GM21526 (cell line): ENCODE results near the gene GMDS.
"Not testable (repeated sequence)": the region's sequence is repeated elsewhere in the genome, so short reads cannot be mapped to it uniquely, and the experiment has no call there.

Source experiments
- ATAC-seq: cut with Tn5 transposase; IDR thresholded peaks from one replicate; pipeline ENCODE4 v1.9.1; 2021; ENCODE audit warnings: moderate library complexity; ENCODE audit not compliant: unreplicated experiment, low FRiP score

The GMDS gene

DNA sequence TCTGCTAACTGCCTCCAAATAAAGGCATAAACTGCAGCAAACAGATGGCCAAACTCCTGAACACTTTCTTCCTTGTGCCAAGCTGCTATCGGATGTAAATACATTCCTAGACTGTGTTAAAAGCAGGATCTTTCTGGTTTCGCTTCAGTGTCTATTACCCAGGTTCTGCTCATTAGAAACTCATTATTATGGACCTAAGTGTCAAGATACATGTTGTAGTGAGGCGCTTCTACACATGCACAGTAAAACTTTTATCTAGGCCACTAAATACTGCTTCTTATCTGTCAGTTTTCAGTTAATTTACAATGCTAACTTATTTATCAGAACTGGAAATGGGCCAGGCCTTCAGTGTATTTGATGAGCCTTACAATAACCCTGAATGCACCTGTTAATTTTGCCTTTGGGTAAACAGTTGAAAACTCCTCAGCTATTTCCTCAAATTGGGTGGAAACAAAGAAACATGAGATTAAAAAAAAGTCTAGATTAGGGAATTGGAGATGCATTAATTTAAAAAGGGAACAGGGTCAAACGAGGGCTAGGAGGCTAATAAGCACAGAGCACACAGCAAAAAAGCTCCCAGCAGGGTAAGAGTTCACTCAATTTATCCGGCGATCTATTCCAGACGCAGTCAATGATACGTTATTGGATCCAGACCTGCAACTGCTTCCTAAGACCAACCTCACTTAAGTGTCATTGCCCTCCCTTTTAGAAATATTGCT, 395.1 kb downstream of the GMDS start:
- ATAC-seq: no peak

DNA sequence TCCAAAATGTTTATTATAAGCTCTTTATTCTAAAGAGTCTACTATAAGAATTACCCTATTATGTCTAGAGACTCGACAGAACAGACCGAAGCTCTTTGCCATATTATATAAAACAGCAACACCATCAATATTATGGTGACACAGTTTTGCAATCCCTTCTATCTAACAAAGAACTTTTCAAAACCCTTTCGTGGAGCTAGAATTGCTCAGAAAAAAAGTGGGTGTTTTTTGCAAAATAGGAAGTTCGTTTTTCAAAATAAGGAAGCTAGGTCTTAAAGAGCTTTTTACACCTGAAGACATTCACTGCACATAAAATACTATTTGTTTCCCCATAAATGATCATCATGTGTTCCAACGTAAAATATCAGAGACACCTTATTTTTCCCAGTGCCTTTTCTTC, 395.7 kb downstream of the GMDS start:
- ATAC-seq: no peak

GRCh38 chr6:1848752-1849151, 396.7 kb downstream of the GMDS start:
- no peak for ATAC-seq

- ATAC-seq: no peak
These were observed 398.8 kb downstream of the GMDS start for GRCh38 chr6:1846611-1847010.

DNA sequence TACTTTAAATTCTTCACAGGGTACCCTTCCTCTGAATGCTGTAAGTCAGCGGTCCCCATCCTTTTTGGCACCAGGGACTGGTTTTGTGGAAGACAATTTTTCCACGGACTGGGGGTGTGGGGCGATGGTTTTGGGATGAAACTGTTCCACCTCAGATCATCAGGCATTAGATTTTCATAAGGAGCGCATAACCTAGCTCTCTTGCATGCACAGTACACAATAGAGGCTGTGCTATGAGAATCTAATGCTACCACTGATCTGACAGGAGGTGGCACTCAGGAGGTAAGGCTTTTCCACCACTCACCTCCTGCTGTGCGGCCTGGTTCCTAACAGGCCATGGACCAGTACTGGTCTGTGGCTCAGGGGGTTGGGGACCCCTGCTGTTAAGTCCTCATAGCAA, 399.9 kb downstream of the GMDS start:
- ATAC-seq: not testable (repeated sequence)

DNA sequence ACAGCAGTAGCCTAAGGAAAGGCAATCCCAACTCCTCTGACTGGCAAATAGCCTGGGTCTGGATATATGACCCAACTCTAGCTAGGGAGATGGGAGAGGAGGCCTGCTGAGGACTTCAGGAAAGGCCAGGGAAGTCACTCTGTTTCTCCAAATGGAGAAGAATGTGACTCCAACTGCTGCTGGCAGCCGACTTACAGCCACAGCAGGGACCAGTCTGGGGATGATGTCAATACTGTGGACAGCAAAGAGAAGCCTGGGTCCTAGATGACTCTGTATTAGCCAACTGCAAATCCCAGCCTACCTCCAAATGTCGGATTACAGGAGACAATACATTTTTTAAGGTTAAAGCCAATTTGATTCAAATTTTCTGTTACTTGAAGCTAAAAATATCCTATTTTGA, 403.1 kb downstream of the GMDS start:
- no peak for ATAC-seq

DNA sequence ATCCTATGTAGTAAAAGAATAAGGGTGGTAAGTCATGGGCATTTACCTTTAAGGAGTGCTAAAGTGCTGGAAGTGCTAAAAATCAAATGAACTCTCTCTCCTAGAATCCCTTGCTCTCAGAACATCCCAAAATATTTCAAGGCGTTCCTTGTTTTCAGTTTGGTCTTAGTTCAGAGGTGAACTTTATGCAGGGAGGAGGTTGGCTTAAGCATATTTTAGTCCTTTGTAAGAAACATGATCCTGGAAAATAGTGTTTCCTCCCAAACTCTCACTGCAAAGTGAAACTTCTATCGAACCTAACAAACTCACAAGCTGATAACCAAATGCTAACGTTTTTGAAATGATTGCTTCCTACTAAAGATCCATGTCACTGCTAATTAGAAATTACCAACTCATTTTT, 404.3 kb downstream of the GMDS start:
- no peak for ATAC-seq

GRCh38 chr6:1840491-1841121, 404.8 kb downstream of the GMDS start:
- no peak for ATAC-seq

DNA sequence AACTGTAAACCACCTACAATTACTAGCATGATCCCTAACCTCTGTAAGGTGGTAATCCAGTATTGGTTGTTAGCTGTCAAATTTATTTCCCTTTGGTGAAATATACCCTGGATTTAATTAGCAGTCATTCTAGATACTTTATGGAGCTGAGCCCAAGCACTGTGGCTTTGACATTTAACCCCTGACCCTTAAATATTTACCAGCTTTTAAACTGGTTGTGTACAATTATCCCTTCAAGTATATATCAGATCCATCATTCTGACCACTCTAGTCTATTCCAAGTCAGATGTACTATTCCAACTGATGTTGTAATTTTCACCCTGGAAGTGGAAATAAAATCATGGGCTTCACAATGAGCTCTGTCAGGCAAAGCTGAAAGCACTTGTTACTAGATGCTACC, 406.0 kb downstream of the GMDS start:
- ATAC-seq: no peak

- ATAC-seq: no peak
These were observed 406.7 kb downstream of the GMDS start for GRCh38 chr6:1838604-1839213.

DNA sequence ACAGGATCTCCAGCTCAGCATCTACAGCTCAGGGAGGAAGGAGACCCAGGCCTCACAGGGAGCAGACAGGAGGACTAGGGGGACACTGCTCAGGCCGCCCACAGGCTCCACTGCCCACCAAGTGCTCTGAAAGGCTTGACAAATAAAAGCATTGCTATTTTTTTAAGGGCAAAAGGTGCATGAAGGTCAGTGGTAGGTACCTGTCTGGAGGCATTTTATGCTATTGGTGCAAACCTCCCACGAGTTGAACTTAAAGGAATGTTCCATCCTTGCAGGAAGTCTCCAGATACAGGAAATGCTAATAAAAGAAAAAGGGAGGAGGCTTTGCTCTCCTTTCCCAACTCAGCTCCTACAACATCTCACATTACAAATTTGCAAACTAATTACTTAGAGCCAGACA, 407.6 kb downstream of the GMDS start:
- no peak for ATAC-seq

DNA sequence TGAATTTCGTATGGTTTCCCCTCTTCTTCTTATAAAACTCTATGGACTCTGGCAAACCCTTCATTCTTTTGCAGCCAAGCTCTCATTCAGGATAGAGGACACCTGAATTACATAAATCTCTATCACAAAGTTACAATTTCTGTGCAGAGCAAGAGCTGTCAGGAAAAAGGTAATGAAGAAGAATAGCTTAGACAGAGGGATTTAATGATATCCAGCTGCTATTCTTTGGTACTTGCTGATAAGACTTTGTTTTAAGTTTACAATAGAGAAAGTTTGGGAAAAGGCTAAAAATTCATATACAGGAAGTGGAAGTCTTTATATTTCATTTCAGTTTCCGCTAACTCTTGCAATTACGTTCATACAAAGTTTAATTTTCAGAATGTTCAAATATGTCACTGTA, 408.7 kb downstream of the GMDS start:
- no peak for ATAC-seq

- no peak for ATAC-seq
These were observed 410.5 kb downstream of the GMDS start for GRCh38 chr6:1834646-1835516.

- no peak for ATAC-seq
These were observed 411.2 kb downstream of the GMDS start for GRCh38 chr6:1834207-1834606.

DNA sequence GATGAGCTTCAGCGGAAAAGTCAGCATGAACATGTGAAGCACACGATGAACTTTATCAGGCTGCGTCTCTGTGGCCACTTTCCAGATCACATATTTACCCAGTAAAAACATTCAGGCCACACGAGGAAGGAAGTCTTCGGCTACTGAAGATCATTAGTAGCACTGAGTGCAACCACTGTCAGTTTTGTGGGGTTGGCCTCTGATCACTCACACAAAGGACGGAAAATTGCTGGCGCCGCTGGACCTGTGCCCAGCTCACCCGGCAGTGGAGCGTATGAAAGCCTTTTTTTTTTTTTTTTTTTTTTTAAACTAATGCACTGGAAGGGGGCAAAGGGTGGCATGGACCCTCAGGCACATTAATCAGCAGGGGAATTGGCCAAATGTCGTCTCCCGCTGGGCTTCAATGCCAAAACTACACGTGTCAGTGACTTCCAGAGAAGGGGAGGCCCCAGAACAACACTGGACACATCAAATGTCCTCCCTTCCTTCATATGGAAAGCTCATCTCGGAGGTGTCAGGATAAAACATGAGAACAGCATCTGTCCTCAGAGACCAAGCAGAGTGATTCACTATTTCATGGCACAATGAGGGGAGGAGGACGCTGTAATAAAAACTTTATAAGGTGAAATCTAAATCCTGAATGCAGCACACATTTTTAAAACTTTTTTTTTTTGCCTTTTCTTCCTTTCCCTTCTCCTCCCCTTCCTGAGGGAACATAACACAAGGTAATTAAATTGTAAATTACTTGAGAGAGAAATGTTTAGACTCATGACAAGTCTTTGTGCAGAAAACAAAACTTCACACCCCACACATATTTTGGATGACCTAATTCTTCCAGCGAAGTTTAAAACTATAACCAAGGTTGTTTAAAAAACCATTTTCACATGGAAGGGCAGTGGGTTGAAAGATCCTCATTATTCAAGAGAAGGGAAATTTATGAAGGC, 412.3 kb downstream of the GMDS start:
- ATAC-seq: no peak

DNA sequence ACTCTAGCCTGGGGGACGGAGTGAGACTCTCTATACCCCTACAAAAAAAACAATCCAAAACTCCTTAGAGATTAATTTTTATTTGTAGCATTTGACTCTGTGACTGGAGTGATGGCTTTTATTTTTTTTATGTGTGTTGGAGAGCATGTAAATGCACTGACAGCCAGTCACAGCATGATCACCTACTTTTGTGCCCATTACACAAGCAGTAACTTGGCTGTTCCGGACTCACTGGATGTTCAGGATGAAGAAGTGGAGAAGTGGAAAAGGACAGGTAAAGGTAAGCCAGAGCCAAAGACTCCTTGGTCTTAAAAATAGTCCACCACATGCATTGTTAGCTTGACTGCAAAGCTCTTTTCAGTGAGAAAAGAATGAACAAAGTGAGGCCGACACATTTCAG, 413.0 kb downstream of the GMDS start:
- no peak for ATAC-seq

GRCh38 chr6:1827984-1828793, 417.2 kb downstream of the GMDS start:
- ATAC-seq: no peak

GRCh38 chr6:1825926-1826325, 419.5 kb downstream of the GMDS start:
- no peak for ATAC-seq

DNA sequence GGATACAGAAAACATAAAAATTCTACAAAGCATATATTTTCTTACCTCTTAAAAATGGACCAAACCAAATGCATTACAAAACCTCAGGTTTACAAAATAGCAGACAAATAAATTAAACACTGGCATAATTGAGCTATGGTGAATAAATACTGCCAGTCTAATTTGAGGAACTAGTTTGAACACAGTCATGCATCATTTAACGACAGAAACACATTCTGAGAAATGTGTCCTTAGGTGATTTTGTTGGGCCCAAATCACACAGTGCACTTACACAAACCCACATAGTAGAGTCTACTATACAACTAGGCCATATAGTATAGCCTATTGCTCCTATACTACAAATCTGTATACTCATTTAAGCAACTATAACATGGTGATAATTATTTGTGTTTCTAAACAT, 420.1 kb downstream of the GMDS start:
- no peak for ATAC-seq
